GM11168 (cell line): ENCODE results near the gene CCDC181.

Experiments
- in situ Hi-C: fragments of 300-500 bp; cut with MboI; formaldehyde crosslinking; loops from one replicate; pipeline ENCODE4 v1.12.0; 2022; ENCODE audit warnings: low sequenced_read_pairs; ENCODE audit not compliant: unreplicated experiment

The CCDC181 gene

DNA sequence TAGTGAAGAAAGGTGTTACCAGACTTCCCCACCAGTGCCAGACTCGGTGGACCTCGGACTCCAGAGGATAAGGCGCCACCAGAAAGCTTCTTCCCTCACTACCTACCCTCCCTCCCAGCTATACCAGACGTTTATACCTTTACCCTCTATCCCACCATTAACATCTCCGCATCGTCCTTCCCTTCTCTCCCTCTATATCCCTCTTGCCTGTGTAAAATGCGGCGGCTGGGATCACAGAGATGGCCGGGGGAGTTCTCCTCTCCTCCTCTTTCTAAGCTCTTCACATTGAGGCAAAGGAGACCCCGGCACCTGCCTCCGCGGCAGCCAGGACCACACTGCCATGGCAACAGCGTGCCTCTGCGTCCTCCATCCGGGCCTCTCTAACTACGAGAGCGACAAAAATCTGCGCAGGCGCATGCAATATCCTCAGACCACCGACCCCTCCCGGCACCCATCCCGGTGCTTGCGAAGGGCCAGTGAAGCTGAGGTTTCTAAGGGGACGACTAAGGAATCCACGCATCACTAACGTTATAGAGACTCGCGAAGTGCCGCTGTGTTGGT lies at the start of gene CCDC181:
CCDC181 (minus strand) TSS at position 394 of the 561 bp plus-strand sequence. CDS start 2,547 bp downstream, outside the sequence.
- in situ Hi-C loops: no loop called here

DNA sequence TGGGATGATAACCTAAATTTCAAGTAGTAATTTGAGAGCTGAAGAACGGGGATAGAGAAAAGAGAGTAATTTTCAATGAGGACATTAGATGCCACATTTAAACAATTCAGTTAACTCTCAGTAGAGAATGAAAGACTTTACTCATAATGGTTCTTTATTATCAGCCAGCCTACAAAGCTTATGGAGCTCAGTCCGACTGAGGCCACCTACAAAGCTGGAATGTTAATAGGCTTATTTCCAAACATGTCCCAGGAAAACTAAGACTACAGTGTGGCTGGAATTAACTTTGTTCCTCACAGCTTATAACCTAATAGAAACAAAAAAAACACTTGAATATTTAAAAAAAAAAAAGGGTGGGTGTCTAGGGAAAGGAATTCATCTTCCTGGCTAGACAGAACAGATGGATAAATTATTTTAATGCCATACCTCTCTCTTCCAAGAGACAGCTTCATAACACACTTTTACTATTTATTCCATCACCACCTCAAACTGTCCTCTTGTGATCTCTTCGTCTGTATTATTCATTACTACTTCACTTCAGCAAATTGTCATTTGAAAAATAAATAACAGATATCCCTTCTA lies 48.6 kb upstream of the CCDC181 start:
- in situ Hi-C loops: no loop called here

DNA sequence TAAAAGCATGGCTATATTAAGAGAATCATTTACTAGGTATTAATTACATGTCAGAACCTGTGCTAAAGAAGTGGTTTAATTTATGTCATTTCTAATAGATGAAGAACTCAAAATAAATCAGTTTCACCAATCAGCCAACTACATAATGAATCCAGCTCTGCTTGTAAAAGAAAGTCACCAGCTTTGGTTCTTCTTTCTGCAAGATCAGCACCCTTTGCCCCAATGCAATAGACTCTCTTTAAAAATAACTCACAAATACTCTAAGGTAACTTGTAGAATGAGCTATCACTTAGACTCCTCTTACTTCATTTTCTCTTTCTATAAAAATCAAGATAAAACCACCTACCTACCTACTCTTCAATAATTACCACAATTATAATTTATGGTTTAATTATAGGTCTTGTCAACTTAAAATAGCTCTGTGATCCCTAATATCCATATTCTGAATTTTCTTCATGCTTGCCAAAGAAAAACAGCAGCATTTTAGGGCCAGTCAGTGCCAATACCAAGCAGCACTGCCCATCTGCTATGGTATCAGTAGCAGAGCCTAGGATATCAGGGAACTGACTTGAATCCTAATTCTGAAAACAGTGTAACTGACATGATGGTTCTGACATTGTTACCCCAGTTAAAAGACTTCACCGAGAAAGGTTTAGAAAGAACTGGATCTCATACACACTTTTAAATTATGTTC lies 47.2 kb upstream of the CCDC181 start:
- in situ Hi-C loops: no loop called here

DNA sequence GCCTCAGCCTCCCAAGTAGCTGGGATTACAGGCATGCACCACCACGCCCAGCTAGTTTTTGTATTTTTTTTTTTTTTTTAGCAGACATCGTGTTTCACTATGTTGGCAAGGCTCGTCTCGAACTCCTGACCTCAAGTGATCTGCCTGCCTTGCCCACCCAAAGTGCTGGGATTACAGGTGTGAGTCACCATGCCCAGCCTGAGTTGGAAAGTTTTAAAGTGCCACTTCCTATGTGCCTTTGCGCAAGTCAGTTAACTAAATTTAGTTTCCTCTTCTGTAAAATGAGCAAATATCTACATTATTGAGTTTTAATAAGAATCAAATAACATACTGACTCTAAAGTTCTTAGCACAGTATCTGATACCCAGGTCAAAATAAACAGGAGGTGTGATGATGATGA lies 46.1 kb upstream of the CCDC181 start:
- in situ Hi-C loops: no loop called here

DNA sequence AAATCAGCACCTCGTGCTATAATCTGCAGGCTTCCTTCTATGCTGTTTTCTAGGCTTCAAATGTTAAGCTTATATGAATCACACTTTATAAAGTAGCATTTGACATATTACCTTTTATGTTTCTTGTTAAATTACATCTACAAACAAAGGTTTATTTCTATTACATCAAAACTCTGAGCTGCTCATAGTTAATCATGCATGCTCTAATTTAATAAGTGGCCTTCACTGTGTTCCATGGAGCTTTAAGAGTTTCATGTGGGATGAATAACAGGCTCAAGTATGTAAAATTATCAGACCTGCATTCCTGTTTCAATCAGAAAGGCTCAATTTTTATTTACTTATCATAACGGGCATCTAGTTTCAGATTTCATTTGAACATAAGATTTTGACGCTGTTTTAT lies 45.5 kb upstream of the CCDC181 start:
- in situ Hi-C loops: no loop called here

DNA sequence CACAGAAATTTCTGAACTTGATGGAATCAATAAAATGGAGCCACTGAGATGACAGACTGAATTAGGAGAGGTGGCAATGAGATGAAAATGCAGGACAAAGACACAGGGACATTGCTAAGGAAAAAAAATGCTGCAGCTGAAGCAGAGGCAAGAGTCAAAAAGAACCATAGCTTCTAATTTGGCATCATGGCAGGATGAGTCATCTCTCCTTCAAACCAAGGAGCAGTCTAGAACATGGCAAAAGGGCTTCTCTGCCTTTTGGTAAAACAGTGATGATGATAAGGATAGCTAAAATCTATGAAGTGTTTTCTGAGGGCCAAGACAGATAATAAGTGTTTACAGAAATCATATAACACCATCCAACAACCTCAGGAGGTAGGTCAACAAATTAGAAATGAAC lies 41.7 kb upstream of the CCDC181 start:
- in situ Hi-C loops: no loop called here

DNA sequence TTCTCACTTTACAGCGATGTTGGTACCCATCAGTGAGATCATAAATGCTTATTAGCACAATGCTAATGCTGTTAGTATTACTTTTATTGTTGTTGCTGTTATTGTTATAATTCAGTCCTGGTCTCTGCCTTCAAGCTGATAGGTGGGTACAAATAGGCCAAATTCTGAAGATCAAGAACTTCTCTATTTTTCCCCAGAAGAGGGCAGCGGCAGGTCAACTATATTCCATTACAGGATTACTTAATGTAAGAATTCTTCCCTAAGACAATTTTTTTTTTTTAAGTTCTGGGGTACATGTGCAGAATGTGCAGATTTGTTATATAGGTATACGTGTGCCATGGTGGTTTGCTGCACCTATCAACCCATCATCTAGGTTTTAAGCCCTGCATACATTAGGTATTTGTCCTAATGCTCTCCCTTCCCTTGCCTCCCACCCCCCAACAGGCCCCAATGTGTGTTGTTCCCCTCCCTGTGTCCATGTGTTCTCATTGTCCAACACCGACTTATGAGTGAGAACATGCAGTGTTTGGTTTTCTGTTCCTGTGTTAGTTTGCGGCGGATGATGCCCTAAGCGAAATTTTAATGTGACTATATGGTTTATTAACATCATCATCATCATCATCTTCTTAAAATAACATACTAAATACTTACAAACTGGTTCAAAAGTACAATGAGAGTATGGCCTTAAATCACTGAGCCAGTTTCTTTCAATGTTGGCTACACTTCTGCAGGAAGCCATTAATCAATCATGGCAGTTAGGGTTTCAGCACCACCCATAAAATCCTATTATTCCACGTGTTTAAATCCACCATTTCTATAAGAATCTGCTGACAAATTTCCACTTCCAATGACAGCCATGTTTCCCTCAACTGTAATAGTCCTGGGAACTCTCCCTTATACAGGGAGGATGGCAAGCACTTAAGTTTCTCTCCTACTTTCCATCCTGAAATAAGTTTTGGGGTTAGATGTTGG lies 39.3 kb upstream of the CCDC181 start:
- in situ Hi-C loops: no loop called here

DNA sequence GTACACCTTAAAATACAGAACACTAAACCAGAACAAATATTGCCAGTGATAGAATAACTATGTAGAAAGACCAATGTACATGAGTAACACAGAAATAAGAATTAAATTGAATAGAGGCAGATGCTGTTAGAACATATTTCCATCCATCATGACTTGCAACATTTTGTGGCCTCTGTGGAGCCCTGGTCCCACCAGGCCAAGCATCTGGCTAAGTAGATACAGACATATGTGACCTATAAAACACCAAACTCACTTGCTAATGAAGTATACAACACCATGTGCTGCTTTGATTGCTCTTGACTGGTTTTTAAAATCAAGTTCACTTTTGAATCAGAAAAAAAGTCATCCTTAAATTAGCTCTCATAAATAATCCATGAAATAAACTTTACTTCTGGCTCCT lies 38.0 kb upstream of the CCDC181 start:
- in situ Hi-C loops: no loop called here

DNA sequence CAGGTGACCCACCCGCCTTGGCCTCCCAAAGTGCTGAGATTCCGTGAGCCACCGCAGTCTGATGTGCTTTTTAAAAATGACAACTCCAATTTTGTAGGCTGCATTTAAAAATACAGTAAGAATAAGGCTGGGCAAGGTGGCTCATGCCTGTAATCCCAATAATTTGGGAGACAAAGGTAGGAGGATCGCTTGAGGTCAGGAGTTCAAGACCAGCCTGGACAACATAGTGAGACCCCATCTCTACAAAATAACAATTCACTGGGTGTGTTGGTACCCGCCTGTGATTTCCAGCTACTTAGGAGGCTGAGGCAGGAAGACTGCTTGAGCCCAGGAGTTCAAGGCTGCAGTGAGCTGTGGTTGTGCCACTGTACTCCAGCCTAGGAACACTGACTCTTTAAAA lies 35.1 kb upstream of the CCDC181 start:
- in situ Hi-C loops: no loop called here

DNA sequence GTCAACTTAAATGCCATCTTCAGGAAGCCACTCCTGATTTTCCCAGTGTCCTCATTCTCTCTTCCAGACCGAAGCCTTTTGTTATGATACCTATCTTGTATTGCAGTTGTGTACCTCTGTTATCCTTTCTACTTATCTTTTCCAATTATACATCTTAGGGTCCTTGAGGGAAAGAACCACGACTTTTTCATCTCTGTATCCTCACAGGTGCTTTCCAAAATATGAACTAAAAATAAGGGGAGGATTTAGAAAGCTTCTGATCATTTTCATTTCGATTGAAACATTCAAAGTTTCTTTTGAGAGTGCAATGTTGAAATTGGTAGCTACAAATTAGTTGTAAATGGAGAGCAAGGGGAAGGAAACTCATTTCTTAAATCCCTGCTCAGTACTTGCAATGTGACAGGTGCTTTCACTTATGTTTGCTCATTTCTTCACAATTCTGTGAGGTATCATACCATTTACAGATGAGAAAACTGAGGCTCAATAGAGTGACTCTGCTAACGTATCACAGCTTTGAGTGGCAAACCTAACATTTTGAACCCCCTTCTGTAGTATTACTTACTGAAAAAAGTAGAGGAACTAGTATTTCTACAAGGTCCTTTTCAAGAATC lies 34.2 kb upstream of the CCDC181 start:
- in situ Hi-C loops: no loop called here

DNA sequence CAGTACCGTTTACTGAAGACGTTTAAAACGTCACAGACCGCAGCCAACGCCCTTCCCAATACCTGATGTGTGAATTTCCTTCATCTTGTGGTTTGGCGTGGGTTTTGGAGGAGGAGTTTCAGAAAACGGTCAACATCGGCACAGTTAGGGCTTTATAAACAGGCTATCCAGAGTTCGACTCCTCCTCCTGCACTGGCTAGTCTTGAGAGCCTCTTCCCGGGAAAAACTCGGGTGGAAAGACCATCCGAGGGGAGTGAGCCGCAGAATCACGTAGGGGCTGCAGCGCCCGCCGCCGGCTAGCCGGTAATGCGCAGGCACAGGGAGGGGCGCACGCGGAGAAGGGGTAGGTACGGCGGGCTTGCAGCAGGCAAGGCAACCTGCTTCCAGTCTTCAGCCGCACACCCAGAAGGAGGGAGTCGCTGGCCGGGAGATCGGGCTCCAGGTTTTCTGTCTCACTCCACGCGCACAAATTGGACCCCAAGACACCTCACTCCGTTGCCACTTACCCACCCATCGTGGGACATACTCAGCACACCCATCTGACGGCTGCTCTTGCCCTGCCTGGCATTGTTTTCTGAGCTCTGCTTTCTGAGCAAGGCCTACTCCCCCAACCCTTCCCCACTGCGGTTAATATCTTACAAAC lies 33.0 kb upstream of the CCDC181 start:
- in situ Hi-C loops: no loop called here

DNA sequence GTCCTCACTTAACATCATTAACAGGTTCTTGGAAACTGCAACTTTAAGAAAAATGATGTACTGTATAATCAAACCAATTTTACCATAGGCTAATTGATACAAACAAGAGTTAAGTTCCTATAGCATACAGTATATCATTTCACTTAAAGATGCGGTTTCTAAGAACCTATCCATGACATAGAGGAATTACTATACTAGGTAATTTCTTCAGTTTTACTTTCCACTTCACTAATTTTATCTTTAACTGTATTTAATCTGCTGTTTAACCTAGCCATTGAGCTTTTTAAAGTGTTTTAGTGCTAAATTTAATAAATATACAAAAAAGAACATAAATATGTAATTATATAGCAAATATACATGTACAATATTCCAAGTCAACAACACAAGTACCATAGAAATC lies 30.2 kb upstream of the CCDC181 start:
- in situ Hi-C loops: no loop called here

DNA sequence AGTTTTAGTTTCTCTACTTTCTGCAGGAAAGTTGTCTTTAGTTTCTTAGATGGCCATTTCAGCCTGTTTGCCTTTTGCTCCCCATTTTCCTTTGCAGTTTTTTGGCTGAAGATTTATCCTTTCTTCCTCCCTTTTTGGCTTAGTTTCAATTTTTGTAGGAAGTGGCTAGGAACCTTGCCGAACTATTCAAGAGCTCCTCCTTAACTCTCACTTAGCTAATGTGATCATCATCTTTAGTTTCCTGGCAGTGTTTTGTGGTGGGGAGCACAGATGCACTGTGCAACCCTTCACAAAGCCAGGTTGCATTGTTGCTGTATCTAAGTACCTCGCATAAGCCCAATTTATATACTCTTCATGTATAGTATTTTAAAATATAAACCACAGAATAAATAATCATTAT lies 28.8 kb upstream of the CCDC181 start:
- in situ Hi-C loops: no loop called here

DNA sequence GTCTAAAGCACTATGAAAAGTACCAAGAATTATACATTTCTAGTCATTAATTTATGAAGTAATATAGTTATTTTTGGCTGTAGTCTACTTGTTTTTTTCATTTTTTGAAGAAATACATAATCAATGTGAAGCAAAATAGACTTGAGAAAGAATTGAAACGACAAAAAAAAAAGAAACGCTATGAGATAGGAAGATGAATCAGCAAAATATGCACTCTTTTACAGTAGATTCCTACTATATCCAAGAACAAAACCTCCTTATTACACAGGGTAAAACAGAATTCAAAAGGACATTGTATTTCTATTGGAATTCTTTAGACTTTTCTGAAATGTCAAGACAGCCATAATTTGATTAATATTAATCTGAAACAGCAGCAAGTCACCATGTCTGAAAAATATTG lies 25.6 kb upstream of the CCDC181 start:
- in situ Hi-C loops: no loop called here

DNA sequence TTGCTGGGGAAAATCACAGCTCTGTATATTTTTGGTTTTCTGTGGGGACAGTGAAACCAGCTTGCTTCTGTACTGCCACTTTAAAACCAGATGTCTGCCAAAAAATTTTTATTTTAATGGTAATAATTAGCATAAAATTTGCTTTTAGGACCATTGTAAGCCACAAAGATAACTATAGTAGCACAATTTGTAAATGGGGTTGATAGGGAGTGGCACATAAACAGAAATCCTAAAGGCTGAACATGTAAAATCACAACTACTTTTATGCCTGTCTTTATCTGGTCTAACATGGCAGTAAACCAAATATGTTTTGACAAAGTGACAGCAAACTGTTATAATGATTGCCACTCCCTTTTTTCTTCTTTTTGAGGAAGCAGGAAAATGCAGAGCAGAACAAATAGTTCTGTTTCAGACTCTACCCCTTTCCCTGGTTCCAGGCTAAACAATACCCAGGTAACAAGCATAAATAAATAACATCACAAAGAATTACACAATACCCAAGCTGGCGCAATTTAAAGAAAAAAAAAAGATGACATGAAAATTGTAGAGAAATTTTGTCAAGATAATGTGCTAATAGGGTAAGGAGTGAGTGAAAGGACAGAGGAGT lies 24.0 kb upstream of the CCDC181 start:
- in situ Hi-C loops: no loop called here

DNA sequence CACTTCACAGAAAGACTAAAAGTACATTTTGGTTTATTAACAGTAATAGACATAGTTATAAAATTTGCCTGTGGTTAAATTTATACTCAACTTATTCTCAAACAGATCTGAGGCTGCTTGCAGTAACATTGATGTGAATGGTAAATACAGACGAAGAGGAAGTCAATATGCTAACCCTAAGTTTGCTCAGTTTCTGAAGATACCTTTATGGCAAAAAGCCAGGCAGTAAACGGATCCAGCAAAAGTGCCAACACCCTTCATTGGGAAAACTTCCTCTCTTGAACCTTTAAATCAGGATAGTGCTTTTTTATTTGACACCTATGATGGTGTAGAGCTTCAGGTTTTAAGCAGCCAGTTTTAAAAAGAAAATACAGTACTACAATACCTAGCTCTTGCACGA lies 16.6 kb upstream of the CCDC181 start:
- in situ Hi-C loops: no loop called here

DNA sequence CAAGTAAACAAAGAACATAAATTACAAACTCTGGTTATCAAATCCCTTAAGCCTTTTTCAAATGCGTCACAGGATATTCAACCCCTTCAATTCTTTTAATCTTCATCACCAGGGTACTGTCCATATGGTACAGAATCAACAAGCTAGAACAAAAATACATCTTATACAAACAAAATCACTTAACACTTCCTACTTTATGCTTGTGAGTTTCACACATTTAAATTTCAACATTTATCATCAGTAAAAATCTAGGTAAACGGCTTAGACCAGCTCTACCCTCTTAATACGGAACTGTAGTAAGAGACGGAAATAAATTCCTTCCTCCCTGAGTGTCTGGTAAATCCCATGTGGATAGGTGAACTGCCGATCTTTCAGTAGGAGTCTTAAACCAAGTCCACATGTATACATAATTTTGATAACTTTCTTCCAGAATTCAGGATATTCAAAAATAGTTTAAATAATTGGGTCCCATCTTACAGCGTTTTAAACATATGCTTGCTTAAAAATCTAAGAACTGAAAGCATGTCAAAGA lies 1.0 kb downstream of the CCDC181 start:
- in situ Hi-C loops: no loop called here

DNA sequence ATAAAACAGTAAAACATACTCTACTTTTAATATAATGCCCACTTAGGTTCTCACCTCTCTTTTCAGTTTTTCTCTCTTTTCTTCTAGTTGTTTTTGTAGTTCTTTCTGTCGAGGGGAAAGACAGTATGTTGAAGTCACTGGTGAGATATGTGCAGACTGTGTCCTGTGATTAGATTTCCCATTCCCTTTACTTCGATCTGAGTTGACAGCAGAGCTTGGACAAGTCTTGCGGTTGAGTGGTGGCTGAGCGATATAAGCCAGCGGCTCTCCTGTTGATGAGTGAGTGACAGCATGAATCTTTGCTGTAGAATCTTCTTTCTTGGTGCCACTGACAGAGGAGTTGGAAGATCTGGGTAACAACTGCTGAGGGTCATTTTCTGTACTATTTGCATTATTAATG lies 6.0 kb downstream of the CCDC181 start:
- in situ Hi-C loops: no loop called here

DNA sequence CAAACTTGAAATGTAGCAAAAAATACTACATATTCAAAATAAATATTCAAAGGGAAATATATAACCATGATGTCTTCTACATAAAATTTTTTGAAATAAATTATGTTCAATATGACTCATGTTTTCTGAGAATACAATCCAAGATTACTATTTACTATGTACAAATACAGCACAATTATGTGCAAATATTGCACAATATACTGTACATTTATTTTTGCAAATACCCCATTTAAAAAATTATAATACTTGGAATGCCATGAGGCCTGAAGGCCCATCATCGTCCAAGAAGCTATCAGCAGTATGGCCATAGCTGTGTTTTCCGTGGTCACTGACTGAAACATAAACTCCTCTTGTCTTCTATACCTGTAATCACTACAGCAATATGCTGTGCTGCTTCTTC lies 12.3 kb downstream of the CCDC181 start:
- in situ Hi-C loops: no loop called here
